DOHH2 (cell line): ENCODE data around the gene BABAM2.
"Not testable (repeated sequence)": the region's sequence is repeated elsewhere in the genome, so short reads cannot be mapped to it uniquely, and the experiment has no call there.

Experiments
- EZH2phosphoT487 ChIP-seq: fragments of 200-600 bp; sonication (generic); IDR thresholded peaks from 2 replicates; pipeline ENCODE4 v1.6.1; 2017; ENCODE audit warnings: borderline replicate concordance, mild to moderate bottlenecking, antibody characterized with exemption, low read length, moderate library complexity, mixed read lengths
- TF ChIP-seq, protein P1 (sequence below): fragments of 200-600 bp; sonication (generic); IDR thresholded peaks from one replicate; pipeline ENCODE4 v1.5.1; 2014; ENCODE audit warnings: antibody characterized with exemption, mild to moderate bottlenecking, low read depth, low read length; ENCODE audit not compliant: poor library complexity, severe bottlenecking

DNA sequence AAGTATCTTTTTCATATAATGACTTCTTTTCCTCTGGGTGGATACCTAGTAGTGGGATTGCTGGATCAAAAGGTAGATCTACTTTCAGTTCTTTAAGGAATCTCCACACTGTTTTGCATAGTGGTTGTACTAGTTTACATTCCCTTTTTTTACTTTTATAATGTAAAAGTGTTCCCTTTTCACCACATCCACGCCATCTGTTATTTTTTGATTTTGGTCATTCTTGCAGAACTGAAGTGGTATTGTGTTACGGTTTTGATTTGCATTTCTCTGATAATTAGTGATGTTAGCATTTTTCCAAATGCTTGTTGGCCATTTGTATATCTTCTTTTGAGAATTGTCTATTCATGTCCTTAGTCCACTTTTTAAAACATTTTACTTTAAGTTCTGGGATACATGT, 127.9 kb downstream of the BABAM2 start:
- TF ChIP-seq, protein P1, sequence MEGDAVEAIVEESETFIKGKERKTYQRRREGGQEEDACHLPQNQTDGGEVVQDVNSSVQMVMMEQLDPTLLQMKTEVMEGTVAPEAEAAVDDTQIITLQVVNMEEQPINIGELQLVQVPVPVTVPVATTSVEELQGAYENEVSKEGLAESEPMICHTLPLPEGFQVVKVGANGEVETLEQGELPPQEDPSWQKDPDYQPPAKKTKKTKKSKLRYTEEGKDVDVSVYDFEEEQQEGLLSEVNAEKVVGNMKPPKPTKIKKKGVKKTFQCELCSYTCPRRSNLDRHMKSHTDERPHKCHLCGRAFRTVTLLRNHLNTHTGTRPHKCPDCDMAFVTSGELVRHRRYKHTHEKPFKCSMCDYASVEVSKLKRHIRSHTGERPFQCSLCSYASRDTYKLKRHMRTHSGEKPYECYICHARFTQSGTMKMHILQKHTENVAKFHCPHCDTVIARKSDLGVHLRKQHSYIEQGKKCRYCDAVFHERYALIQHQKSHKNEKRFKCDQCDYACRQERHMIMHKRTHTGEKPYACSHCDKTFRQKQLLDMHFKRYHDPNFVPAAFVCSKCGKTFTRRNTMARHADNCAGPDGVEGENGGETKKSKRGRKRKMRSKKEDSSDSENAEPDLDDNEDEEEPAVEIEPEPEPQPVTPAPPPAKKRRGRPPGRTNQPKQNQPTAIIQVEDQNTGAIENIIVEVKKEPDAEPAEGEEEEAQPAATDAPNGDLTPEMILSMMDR, result not testable (repeated sequence)
- TF ChIP-seq EZH2phosphoT487, result not testable (repeated sequence)
